ENCODE measurements around the gene SLC25A45. TPM values are rescaled to one million over a fixed set of nuclear protein-coding genes. Genes with fewer than 3 reads are reported as not detected.

SLC25A45 gene, protein sequence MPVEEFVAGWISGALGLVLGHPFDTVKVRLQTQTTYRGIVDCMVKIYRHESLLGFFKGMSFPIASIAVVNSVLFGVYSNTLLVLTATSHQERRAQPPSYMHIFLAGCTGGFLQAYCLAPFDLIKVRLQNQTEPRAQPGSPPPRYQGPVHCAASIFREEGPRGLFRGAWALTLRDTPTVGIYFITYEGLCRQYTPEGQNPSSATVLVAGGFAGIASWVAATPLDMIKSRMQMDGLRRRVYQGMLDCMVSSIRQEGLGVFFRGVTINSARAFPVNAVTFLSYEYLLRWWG
- total RNA-seq: 1.6 and 2.1 TPM in 2 replicates

GRCh38 chr11:65382033-65382803, at the start of gene SLC25A45:
SLC25A45 (minus strand) TSS chr11:65382646; CDS start chr11:65381951, 695 bp downstream.

DNA sequence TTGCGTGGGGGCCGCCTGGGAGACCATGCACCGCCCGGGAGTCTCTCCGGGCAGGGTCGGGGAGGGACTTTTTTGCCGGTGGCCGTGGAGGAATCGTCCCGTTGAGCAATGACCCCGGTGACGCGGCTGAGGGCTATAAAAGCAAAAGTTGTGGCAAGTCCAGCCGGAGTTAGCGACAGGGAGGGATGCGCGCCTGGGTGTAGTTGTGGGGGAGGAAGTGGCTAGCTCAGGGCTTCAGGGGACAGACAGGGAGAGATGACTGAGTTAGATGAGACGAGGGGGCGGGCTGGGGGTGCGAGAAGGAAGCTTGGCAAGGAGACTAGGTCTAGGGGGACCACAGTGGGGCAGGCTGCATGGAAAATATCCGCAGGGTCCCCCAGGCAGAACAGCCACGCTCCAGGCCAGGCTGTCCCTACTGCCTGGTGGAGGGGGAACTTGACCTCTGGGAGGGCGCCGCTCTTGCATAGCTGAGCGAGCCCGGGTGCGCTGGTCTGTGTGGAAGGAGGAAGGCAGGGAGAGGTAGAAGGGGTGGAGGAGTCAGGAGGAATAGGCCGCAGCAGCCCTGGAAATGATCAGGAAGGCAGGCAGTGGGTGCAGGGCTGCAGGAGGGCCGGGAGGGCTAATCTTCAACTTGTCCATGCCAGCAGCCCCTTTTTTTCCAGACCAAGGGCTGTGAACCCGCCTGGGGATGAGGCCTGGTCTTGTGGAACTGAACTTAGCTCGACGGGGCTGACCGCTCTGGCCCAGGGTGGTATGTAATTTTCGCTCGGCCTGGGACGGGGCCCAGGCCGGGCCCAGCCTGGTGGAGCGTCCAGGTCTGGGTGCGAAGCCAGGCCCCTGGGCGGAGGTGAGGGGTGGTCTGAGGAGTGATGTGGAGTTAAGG, 40.4 kb upstream of the SLC25A45 start, which contains the start of gene NEAT1:
NEAT1 (plus strand) TSS at position 166 of the 883 bp plus-strand sequence.

DNA sequence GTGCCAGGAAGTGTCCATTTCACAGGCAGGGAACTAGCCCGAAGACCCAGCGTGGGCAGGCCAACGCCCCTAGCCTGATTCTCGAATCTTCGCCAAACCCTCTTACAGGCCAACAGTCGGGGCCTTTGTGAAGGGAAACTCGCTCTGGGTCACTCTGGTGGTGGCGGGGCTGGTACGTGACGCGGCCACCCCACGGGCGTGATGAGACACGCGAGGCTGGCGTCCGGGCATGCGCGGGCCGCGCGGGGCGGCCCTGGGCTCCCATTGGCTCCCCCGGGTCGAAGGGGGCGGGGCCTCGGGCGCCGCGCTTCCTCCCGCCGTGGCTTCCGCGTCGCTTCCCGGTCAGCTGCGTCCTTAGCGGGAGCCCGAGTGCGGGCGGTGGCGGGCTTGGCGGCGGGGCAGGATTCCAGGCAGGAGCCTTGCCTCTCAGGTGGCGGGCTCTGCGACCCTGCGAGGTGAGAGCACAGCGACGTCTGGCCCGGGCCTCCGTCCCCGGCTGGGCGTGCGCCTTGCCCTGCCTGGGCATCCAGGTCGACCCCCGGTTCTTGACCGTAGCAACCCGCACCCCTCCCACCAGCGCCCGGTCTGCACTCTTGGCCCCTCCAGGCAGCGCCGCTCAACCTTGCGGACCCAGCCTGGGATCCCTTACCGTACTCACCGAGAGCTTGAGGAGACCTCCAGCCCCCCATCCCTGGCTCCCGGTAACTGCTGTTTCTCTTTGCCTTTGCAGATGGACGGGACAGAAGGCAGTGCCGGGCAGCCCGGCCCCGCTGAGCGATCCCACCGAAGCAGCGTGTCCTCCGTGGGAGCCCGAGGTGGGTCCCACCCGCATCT, 4.1 kb upstream of the SLC25A45 start, which contains the start of gene FRMD8:
FRMD8 (plus strand) TSS at position 331 of the 834 bp plus-strand sequence; CDS start at position 731, 400 bp downstream.

GRCh38 chr11:65354265-65355012, 28.0 kb downstream of the SLC25A45 start, which contains the start of gene TIGD3:
TIGD3 (plus strand) TSS chr11:65354751; CDS start chr11:65355809, 1,058 bp downstream.

Other genes with a start within 250 kb of the SLC25A45 start
- gene SYVN1, start 248.1 kb downstream of the SLC25A45 start, total RNA-seq: 7.4 and 12.1 TPM in 2 replicates
- gene SPDYC, start 212.4 kb downstream of the SLC25A45 start, total RNA-seq: not detected in 2 replicates
- 155 and 234 TPM in 2 replicates for gene CAPN1, start 200.7 kb downstream of the SLC25A45 start, total RNA-seq
- gene POLA2, start 120.7 kb downstream of the SLC25A45 start, total RNA-seq: 15.3 and 23.9 TPM in 2 replicates
- 19.5 and 28.3 TPM in 2 replicates for gene CDC42EP2, start 67.8 kb downstream of the SLC25A45 start, total RNA-seq
- 45.1 and 49.1 TPM in 2 replicates for gene DPF2, start 48.8 kb downstream of the SLC25A45 start, total RNA-seq
- 0.13 and 0.14 TPM in 2 replicates for gene TIGD3, start 27.9 kb downstream of the SLC25A45 start, total RNA-seq
- gene FRMD8, start 4.0 kb upstream of the SLC25A45 start, total RNA-seq: 75.7 and 81.5 TPM in 2 replicates
- 374 and 513 TPM in 2 replicates for gene NEAT1, start 40.2 kb upstream of the SLC25A45 start, total RNA-seq
- 8,473 and 10,964 TPM in 2 replicates for gene MALAT1, start 116.4 kb upstream of the SLC25A45 start, total RNA-seq
- gene SCYL1, start 142.4 kb upstream of the SLC25A45 start, total RNA-seq: 62.0 and 67.9 TPM in 2 replicates
- 20.5 and 26.1 TPM in 2 replicates for gene LTBP3, start 175.7 kb upstream of the SLC25A45 start, total RNA-seq
- 45.3 and 55.4 TPM in 2 replicates for gene ZNRD2, start 187.8 kb upstream of the SLC25A45 start, total RNA-seq
- 12.6 and 15.7 TPM in 2 replicates for gene FAM89B, start 189.9 kb upstream of the SLC25A45 start, total RNA-seq
- gene EHBP1L1, start 193.4 kb upstream of the SLC25A45 start, total RNA-seq: 21.0 and 27.2 TPM in 2 replicates
- 0.14 and 0.40 TPM in 2 replicates for gene KCNK7, start 213.2 kb upstream of the SLC25A45 start, total RNA-seq
- 92.1 and 93.2 TPM in 2 replicates for gene MAP3K11, start 231.6 kb upstream of the SLC25A45 start, total RNA-seq
- 30.6 and 37.7 TPM in 2 replicates for gene PCNX3, start 233.1 kb upstream of the SLC25A45 start, total RNA-seq

Measured in thoracic aorta endothelial cell (primary cell).